Inferior parietal cortex (tissue), 1 donor: ENCODE results near the gene RALGPS1.
A peak's percentile ranks its signal among the peaks of the same experiment; 100 is the strongest.
"Not testable (repeated sequence)": the region's sequence is repeated elsewhere in the genome, so short reads cannot be mapped to it uniquely, and the experiment has no call there.

Source experiments
- DNase-seq: peaks from one replicate; pipeline ENCODE4 v3.0.0-alpha.2; 2016; ENCODE audit errors: extremely low spot score

The RALGPS1 gene

GRCh38 chr9:126988857-126989256, 74.3 kb downstream of the RALGPS1 start:
- DNase-seq = no peak

DNA sequence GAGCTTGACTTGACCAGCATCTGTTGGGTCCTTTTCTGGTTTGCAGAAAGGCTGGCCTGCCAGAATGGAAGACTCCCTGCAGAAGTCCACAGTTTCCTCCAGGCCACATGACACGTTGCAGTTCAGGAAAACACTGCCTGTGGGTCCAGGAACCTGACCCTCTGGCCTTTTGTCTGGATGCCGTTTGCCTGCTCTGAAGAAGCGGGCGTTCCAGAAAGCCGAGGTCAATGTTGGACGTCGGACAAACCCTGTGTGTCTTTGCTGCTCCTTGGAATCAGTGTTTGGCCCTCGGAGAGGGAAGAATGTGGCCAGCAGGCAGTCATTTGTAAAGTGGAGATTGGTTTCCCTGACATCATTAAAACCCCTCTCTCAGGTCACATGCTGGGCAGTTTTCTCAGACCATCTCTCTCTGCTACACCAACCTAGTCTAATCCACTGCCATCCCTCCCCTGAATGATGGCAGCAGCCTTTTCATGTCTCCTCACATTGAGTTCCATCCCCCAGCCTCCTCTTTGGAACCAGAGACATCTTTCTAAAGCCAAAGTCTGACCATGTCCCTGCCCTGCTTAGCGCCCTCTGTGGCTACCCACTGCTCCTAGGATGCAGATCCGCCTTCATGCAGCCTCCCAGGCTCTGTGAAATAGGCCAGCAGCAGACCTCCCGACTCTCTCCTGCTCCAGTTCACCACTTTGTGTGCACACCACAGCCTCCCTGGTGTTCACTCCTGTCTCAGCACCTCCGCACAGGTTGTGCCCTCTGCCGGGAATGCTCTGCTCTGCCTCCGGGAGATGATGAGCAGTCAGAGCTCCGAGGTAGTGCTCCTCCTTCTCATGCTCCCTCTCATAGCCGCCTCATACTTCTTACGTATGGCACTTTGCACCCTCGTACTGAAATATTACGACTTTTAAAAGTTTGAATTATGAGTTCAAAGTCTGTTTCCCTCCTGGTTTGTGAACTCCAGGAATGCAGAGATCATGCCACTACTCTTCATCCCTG, 75.6 kb downstream of the RALGPS1 start:
- no peak for DNase-seq

DNA sequence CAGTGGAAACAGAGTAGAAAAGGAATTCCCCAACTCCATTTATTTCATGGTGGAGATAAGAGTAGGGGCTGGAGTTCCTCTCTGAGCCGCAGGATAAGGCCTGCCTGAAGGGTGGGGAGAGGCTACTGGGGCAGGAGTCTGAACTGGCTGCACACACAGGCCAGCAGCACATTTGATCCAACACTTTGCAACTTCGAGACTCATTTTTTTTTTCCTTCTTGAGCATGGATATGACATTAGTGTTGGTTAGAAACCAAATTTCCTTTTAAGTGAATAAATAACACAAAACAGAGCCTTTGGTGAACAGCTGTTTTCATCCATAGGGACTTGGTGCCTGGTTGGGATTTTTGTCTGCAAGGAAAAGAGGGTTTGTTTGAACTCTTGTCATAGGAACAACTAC, 76.6 kb downstream of the RALGPS1 start:
- DNase-seq = no peak

GRCh38 chr9:126992427-126992826, 77.8 kb downstream of the RALGPS1 start:
- no peak for DNase-seq

DNA sequence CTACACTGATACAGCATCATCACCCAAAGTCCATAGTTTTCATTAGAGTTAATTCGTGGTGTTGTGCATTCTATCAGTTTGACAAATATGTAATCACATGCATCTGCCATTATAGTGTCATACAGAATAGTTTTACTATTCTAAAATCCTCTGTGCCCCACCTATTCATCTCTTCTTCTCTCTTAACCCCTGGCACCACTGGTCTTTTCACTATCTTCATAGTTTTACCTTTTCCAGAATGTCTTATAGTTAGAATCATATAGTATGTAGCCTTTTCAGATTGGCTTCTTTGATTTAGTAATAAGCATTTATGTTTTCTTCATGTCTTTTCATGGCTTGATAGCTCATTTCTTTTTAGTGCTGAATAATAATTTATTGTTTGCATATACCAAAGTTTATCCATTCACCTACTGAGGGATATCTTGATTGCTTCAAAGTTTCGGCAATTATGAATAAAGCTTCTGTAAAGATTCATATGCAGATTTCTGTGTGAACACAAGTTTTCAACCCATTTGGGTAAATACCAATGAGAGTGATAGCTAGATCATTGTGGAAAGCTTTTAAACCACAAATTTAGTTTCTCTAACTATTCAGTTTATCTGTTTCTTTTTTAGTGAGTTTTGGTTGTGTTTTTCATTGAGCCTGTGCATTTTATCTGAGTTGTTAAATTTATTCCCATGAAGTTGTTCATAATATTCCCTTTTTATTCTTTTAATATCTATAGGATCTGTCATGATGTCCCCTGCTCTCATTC, 84.9 kb downstream of the RALGPS1 start:
- no peak for DNase-seq

- no peak for DNase-seq
These were observed 90.6 kb downstream of the RALGPS1 start for GRCh38 chr9:127004946-127005769.

- peak; percentile 48 for DNase-seq
These were observed 91.3 kb downstream of the RALGPS1 start for GRCh38 chr9:127005770-127006314.

GRCh38 chr9:127007638-127008037, 93.1 kb downstream of the RALGPS1 start:
- no peak for DNase-seq

DNA sequence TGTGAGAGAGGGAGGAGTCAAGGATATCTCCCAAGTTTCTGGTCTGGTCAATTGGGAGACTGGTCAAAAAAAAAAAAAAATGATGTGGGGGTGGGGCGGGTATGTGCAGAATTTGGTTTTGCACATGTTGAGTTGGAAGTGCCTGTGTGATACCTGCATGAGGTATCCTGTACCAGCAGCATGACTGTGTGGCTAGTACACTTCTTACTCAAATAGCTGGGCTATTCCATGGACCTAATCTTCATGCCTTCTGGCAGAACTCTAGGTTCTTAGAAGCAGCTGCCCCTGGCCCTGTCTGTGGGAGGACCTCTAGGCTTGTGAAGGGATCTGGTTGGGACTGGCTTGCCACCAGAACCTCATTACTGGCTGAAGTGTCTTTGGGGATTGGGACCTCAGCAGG, 93.5 kb downstream of the RALGPS1 start:
- no peak for DNase-seq

GRCh38 chr9:127011772-127012171, 97.2 kb downstream of the RALGPS1 start:
- no peak for DNase-seq

GRCh38 chr9:127012250-127012649, 97.7 kb downstream of the RALGPS1 start:
- no peak for DNase-seq

DNA sequence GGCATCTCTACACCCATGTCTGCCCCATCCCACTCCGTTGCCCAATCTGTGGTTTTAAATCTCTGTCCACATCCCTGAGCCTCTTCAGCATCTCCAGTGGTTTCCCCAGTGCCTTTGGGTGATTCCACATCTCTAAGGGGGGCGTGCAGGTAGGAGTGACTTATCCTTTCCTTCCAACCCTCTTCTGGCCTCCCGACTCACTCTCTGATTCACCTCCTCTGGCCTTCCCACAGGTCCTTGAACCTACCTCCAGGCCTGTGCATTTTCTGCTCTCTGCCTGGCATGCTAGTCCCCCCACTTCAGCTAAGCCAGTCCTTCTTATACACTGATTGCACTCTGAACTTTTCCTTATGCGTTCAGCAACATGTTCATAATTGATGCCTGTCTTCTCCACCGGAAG, 99.0 kb downstream of the RALGPS1 start:
- DNase-seq = no peak

GRCh38 chr9:127014216-127014909, 99.8 kb downstream of the RALGPS1 start:
- no peak for DNase-seq

- DNase-seq = no peak
These were observed 100.4 kb downstream of the RALGPS1 start for GRCh38 chr9:127014910-127015540.

GRCh38 chr9:127015921-127016512, 101.4 kb downstream of the RALGPS1 start:
- DNase-seq = no peak

DNA sequence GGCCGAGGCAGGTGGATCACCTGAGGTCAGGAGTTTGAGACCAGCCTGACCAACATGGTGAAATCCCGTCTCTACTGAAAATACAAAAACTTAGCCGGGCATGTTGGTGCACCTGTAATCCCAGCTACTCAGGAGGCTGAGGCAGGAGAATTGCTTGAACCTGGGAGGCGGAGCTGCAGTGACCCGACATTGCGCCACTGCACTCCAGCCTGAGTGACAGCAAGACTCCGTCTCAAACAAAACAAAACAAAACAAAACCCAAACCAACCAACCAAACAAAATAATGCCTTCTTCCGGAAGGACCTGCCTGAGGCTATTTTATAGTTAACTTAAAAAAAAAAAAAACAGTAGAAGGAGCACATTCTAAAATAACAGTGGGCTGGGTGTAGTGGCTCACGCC, 103.4 kb downstream of the RALGPS1 start:
- not testable (repeated sequence) for DNase-seq

- no peak for DNase-seq
These were observed 104.4 kb downstream of the RALGPS1 start for GRCh38 chr9:127018935-127019334.

GRCh38 chr9:127020036-127020801, 105.6 kb downstream of the RALGPS1 start:
- DNase-seq = no peak

DNA sequence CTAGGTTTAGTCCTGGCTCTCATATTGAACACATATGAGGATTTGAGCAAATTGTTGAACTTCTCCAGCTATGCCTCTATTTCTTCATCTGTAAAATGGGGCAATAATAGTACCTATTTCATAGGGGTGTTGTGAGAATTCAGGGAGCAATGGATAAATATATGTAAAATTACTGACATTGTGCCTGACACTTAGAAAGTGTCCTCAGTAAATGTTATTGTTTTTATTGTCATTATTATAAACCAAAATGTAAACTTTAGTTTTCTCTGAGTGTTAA, 106.2 kb downstream of the RALGPS1 start:
- DNase-seq = no peak
